ENCODE results near the gene GRHPR. TPM values are rescaled to one million over a fixed set of nuclear protein-coding genes. Genes with fewer than 3 reads are reported as not detected.

Gene GRHPR
- polyA plus RNA-seq, 2 donors: 36.5 to 92.2 TPM

DNA sequence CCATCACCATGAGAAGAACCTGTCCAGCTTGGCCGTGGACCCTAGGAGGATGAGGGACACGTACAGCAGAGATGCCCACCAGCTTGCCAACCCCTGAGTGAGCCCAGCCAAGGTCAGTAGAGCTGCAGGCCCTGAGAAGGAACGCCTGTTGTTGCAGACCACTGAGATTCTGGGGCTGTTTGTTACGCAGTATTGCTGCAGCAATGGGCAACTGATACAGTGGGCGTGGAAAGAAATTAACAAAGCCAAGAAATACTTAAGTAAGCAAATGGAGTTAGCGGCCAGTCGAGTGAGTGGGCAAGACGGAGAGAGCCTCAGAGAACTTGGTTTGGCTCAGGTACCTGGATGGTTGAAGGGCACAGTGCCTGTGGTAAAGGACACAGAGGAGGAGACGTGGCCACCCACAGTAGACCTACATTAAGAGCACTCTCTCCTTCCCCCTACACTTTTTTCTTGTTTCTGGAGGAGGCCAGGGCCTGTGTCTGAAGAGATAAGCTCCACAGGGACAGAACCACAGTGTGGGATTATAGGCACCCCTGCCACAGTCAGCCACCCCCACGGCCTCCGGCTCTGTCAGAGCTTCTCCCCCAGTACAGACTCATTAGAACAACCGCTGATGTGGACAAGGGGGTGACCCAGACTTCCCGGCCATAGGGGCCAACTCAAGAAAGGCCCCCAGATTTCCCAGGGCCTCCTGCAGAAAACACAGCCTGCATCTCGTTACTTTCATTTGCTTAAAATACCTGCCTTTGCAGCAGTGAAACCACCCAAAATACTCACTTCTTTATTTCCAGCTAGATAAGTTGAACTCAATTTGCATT, 40.1 kb upstream of the GRHPR start:
- Histone ChIP-seq H3K4me3 (ENCODE audit: low read depth in 1 of 2, low read length in 2 of 2) (no peak overlapping the region), H3K36me3 (ENCODE audit: control insufficient read depth in 2 of 2, insufficient read depth in 2 of 2, low read length in 1 of 2) (no peaks in the 10 kb centered on the region), H3K4me1 (ENCODE audit: control insufficient read depth in 2 of 2, insufficient read depth in 2 of 2, low read length in 1 of 2) (no peaks in the 10 kb centered on the region), H3K27me3 (ENCODE audit: control insufficient read depth in 1 of 2, insufficient read depth in 2 of 2, low read length in 2 of 2) (no peaks in the 10 kb centered on the region), H3K9me3 (ENCODE audit: control insufficient read depth in 2 of 2, insufficient read depth in 1 of 2, low read depth in 1 of 2, low read length in 1 of 2) (peaks cover 0 to 5% of the 10 kb centered on the region in 2 donors), H3K27ac (ENCODE audit: low read depth in 2 of 2, low read length in 1 of 2) (no peak overlapping the region)
- WGBS, 2 donors: 86% methylated on average over 14 of the region's 14 CpGs

DNA sequence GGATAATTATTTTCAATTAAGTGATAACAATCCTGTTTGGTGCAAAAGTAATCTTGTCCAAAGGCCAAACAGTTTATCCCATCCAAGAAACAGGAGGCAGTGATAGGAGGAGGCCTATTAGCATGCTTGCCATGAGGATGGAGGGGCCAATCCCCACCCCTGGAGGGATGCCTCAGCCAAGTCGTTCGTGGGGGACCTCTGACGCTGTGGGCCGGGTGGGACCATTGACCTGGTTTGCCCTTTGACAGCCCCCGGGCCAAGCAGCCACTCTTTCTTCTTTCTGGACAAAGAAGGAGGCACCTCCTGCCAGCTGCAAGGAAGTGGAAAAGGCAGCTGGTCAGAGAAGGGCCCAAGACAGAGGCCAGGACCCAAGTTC, 39.5 kb upstream of the GRHPR start:
- Histone ChIP-seq H3K27me3 (ENCODE audit: control insufficient read depth in 1 of 2, insufficient read depth in 2 of 2, low read length in 2 of 2) (no peaks in the 10 kb centered on the region), H3K4me3 (ENCODE audit: low read depth in 1 of 2, low read length in 2 of 2) (no peak overlapping the region), H3K4me1 (ENCODE audit: control insufficient read depth in 2 of 2, insufficient read depth in 2 of 2, low read length in 1 of 2) (no peaks in the 10 kb centered on the region), H3K36me3 (ENCODE audit: control insufficient read depth in 2 of 2, insufficient read depth in 2 of 2, low read length in 1 of 2) (no peaks in the 10 kb centered on the region), H3K9me3 (ENCODE audit: control insufficient read depth in 2 of 2, insufficient read depth in 1 of 2, low read depth in 1 of 2, low read length in 1 of 2) (peaks cover 0 to 5% of the 10 kb centered on the region in 2 donors), H3K27ac (ENCODE audit: low read depth in 2 of 2, low read length in 1 of 2) (no peak overlapping the region)
- WGBS, 2 donors: 69 to 70% methylated on average over 5 of the region's 5 CpGs

DNA sequence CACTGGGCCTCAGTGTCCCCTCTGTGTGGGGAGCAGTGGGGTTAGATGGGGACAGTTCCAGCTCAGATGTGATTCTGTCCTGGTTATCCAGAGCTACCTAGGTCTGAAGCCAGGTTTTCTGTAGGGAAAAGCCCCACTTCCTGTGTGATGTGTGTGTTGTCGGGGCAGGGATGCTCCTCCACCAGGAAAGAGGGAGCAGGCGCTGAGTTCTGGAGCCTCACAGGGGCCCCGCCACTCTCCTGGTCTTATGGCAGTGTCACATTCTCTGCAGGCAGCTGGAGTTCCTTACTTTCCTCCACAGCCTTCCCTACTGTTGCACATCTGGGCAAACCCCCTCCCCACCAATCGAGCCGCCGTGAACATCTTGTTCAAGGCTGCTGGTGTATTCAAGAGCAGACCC, 39.1 kb upstream of the GRHPR start:
- Histone ChIP-seq H3K9me3 (ENCODE audit: control insufficient read depth in 2 of 2, insufficient read depth in 1 of 2, low read depth in 1 of 2, low read length in 1 of 2) (peaks cover 0 to 5% of the 10 kb centered on the region in 2 donors), H3K27ac (ENCODE audit: low read depth in 2 of 2, low read length in 1 of 2) (no peak overlapping the region), H3K4me3 (ENCODE audit: low read depth in 1 of 2, low read length in 2 of 2) (no peak overlapping the region), H3K36me3 (ENCODE audit: control insufficient read depth in 2 of 2, insufficient read depth in 2 of 2, low read length in 1 of 2) (no peaks in the 10 kb centered on the region), H3K27me3 (ENCODE audit: control insufficient read depth in 1 of 2, insufficient read depth in 2 of 2, low read length in 2 of 2) (no peaks in the 10 kb centered on the region), H3K4me1 (ENCODE audit: control insufficient read depth in 2 of 2, insufficient read depth in 2 of 2, low read length in 1 of 2) (no peaks in the 10 kb centered on the region)
- WGBS, 2 donors: 82 to 83% methylated on average over 6 of the region's 6 CpGs

DNA sequence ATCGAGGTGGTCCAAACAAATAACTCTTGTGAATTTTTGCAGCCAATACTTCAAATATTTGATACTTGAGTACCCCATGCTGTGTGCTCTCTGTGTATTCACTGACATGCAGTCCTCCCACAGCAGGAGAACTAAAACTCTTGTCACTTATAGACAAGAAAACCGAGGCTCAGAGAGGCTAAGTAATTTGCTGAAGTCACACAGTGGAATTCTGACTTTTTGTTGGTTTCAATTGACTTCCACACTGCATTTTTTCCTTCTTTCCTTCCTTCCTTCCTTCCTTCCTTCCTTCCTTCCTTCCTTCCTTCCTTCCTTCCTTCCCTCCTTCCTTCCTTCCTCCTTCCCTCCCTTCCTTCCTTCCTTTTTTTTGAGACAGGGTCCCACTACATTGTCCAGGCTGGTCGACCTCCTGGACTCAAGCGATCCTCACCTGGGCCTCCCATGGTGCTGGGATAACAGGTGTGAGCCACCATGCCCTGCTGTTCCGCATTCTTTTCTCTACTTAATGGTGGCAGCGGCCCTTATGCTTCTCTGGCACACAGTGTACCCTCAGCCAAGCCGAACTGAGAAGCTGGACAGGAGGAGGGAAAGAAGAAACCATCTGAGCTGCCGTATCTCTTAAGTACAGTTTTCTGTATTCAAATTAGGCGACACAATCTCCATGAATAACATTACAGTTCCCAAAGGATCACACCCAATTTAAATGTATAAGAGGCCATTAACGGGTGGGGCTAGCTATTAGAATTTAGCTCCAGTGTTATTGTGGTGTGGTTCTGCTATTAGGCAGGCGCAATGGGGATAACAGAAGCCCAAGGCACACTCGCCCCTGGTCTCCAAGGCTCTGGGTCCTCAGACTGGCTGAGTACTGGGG, 38.4 kb upstream of the GRHPR start:
- Histone ChIP-seq H3K9me3 (ENCODE audit: control insufficient read depth in 2 of 2, insufficient read depth in 1 of 2, low read depth in 1 of 2, low read length in 1 of 2) (peaks cover 0 to 5% of the 10 kb centered on the region in 2 donors), H3K4me1 (ENCODE audit: control insufficient read depth in 2 of 2, insufficient read depth in 2 of 2, low read length in 1 of 2) (no peaks in the 10 kb centered on the region), H3K4me3 (ENCODE audit: low read depth in 1 of 2, low read length in 2 of 2) (no peak overlapping the region), H3K36me3 (ENCODE audit: control insufficient read depth in 2 of 2, insufficient read depth in 2 of 2, low read length in 1 of 2) (no peaks in the 10 kb centered on the region), H3K27me3 (ENCODE audit: control insufficient read depth in 1 of 2, insufficient read depth in 2 of 2, low read length in 2 of 2) (no peaks in the 10 kb centered on the region), H3K27ac (ENCODE audit: low read depth in 2 of 2, low read length in 1 of 2) (no peak overlapping the region)
- WGBS, 2 donors: 89 to 90% methylated on average over 12 of the region's 12 CpGs

DNA sequence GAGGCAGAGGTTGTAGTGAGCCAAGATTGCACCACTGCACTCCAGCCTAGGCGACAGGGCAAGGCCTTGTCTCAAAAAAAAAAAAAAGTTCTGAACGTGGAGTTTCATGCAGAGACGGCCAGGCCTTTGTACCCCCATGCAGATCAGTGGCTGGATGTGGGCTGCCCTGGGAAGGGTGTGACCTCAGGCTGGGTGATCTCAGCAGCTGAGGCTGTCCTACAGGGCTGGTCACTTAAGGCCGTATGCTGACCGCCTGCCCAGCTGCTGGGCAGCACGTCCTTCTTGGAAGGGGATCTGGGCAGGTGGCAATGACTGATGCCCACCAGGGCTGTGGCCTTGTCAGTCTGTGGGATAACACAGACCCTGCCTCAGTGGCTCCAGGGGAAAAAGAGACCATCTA, 37.2 kb upstream of the GRHPR start:
- H3K27me3 ChIP-seq (ENCODE audit: control insufficient read depth in 1 of 2, insufficient read depth in 2 of 2, low read length in 2 of 2): no peaks in the 10 kb centered on the region
- no peak overlapping the region for H3K4me3 ChIP-seq (ENCODE audit: low read depth in 1 of 2, low read length in 2 of 2)
- H3K36me3 ChIP-seq (ENCODE audit: control insufficient read depth in 2 of 2, insufficient read depth in 2 of 2, low read length in 1 of 2): no peaks in the 10 kb centered on the region
- 89 to 93% methylated on average over 6 of the region's 6 CpGs for WGBS, 2 donors
- no peaks in the 10 kb centered on the region for H3K4me1 ChIP-seq (ENCODE audit: control insufficient read depth in 2 of 2, insufficient read depth in 2 of 2, low read length in 1 of 2)
- no peak overlapping the region for H3K27ac ChIP-seq (ENCODE audit: low read depth in 2 of 2, low read length in 1 of 2)
- H3K9me3 ChIP-seq (ENCODE audit: control insufficient read depth in 2 of 2, insufficient read depth in 1 of 2, low read depth in 1 of 2, low read length in 1 of 2): peaks cover 0 to 5% of the 10 kb centered on the region in 2 donors

DNA sequence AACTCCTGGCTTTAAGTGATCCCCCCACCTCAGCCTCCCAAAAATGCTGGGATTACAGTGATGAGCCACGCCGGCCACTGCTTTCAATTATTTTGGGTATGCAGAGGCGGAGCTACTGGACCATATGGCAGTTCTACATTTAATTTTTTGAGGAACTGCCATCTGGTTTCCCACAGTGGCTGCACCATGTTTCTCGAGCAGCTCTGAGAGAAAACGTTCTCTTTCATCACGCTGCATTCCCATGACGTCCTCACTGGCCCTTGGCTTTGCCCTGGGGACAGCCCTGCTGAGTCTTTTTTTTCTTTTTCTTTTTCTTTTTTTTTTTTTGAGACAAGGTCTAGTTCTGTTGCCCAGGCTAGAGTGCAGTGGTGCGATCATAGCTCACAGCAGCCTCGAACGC, 35.5 kb upstream of the GRHPR start:
- Histone ChIP-seq H3K36me3 (ENCODE audit: control insufficient read depth in 2 of 2, insufficient read depth in 2 of 2, low read length in 1 of 2) (no peaks in the 10 kb centered on the region), H3K4me1 (ENCODE audit: control insufficient read depth in 2 of 2, insufficient read depth in 2 of 2, low read length in 1 of 2) (no peaks in the 10 kb centered on the region), H3K27me3 (ENCODE audit: control insufficient read depth in 1 of 2, insufficient read depth in 2 of 2, low read length in 2 of 2) (no peaks in the 10 kb centered on the region), H3K27ac (ENCODE audit: low read depth in 2 of 2, low read length in 1 of 2) (no peak overlapping the region), H3K4me3 (ENCODE audit: low read depth in 1 of 2, low read length in 2 of 2) (no peak overlapping the region), H3K9me3 (ENCODE audit: control insufficient read depth in 2 of 2, insufficient read depth in 1 of 2, low read depth in 1 of 2, low read length in 1 of 2) (peaks cover 0 to 4% of the 10 kb centered on the region in 2 donors)
- WGBS, 2 donors: 85% methylated on average over 10 of the region's 10 CpGs

DNA sequence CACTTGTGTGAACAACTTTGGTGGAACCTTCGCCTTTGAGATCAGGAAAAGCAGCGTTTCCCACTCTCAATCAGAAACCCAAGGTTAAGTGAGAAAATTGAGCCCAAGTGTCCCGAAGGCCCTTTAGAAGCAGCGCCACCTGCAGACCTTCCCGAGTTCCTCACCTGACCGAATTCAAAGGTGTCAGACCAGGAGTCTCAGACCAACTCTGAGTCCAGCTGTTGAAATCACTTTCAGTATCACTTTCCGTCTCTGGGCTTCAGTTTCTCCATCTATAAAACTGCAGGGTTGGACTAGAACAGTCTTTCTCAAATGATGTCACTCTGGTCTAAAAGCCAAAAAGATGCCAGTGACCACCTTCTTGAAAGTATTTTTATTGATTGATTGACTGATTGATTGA, 31.7 kb upstream of the GRHPR start:
- Histone ChIP-seq H3K4me3 (ENCODE audit: low read depth in 1 of 2, low read length in 2 of 2) (no peak overlapping the region), H3K4me1 (ENCODE audit: control insufficient read depth in 2 of 2, insufficient read depth in 2 of 2, low read length in 1 of 2) (no peaks in the 10 kb centered on the region), H3K27ac (ENCODE audit: low read depth in 2 of 2, low read length in 1 of 2) (no peak overlapping the region), H3K9me3 (ENCODE audit: control insufficient read depth in 2 of 2, insufficient read depth in 1 of 2, low read depth in 1 of 2, low read length in 1 of 2) (no peaks in the 10 kb centered on the region), H3K36me3 (ENCODE audit: control insufficient read depth in 2 of 2, insufficient read depth in 2 of 2, low read length in 1 of 2) (no peaks in the 10 kb centered on the region), H3K27me3 (ENCODE audit: control insufficient read depth in 1 of 2, insufficient read depth in 2 of 2, low read length in 2 of 2) (no peaks in the 10 kb centered on the region)
- 40 to 51% methylated on average over 7 of the region's 7 CpGs for WGBS, 2 donors

DNA sequence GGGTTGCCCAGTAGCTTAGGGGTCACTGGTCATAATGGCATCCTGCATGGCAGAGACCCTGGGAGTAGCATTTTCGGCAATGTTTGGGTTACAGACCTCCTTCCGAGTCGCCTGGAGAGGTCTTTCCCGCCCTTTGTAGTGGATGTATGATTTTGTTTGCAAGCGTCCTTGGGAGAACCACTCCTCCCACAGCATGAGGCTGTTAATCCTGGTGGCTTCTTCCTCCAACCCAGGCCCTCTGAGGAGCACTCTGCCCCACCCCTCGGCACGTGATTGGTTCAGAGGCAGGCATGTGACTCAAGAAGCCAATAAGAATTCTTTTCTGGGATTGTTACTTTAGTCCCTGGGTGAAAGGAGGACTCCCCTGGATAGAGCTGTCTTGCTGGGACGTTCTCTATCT, 30.2 kb upstream of the GRHPR start:
- H3K27me3 ChIP-seq (ENCODE audit: control insufficient read depth in 1 of 2, insufficient read depth in 2 of 2, low read length in 2 of 2): no peaks in the 10 kb centered on the region
- no peaks in the 10 kb centered on the region for H3K36me3 ChIP-seq (ENCODE audit: control insufficient read depth in 2 of 2, insufficient read depth in 2 of 2, low read length in 1 of 2)
- H3K9me3 ChIP-seq (ENCODE audit: control insufficient read depth in 2 of 2, insufficient read depth in 1 of 2, low read depth in 1 of 2, low read length in 1 of 2): no peaks in the 10 kb centered on the region
- H3K4me1 ChIP-seq (ENCODE audit: control insufficient read depth in 2 of 2, insufficient read depth in 2 of 2, low read length in 1 of 2): no peaks in the 10 kb centered on the region
- 78 to 79% methylated on average over 8 of the region's 8 CpGs for WGBS, 2 donors
- H3K27ac ChIP-seq (ENCODE audit: low read depth in 2 of 2, low read length in 1 of 2): no peak overlapping the region
- H3K4me3 ChIP-seq (ENCODE audit: low read depth in 1 of 2, low read length in 2 of 2): no peak overlapping the region

DNA sequence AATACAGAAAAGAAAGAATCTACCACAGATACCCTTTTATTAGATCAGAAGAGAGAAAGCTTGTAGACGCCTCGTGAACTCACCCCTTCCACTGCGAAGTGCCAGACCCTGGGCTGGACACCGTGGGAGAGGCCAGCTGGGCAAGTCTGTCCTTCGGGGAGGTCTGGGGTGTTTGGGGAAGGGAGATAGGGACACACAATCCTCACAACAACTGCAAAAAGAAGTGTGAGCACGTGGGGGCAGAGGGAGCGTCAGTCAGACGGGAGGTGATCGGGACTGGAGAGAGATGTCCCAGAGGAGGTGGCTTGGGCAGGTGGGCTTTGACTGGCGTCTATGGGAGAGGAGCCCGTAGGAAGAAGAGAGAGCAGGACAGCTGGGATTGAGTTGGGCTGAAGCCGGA, 27.3 kb upstream of the GRHPR start:
- 53 to 72% methylated on average over 12 of the region's 12 CpGs for WGBS, 2 donors
- no peaks in the 10 kb centered on the region for H3K9me3 ChIP-seq (ENCODE audit: control insufficient read depth in 2 of 2, insufficient read depth in 1 of 2, low read depth in 1 of 2, low read length in 1 of 2)

More for the DNA sequence above, 27.3 kb upstream of the GRHPR start:
- H3K36me3 ChIP-seq (ENCODE audit: control insufficient read depth in 2 of 2, insufficient read depth in 2 of 2, low read length in 1 of 2): no peaks in the 10 kb centered on the region
- no peaks in the 10 kb centered on the region for H3K27me3 ChIP-seq (ENCODE audit: control insufficient read depth in 1 of 2, insufficient read depth in 2 of 2, low read length in 2 of 2)
- H3K4me1 ChIP-seq (ENCODE audit: control insufficient read depth in 2 of 2, insufficient read depth in 2 of 2, low read length in 1 of 2): no peaks in the 10 kb centered on the region
- no peak overlapping the region for H3K4me3 ChIP-seq (ENCODE audit: low read depth in 1 of 2, low read length in 2 of 2)
- no peak overlapping the region for H3K27ac ChIP-seq (ENCODE audit: low read depth in 2 of 2, low read length in 1 of 2)

Data from esophagus (tissue), 2 donors.